GM18951 (cell line): ENCODE results near the gene MFSD2A.
"Not testable (repeated sequence)": the region's sequence is repeated elsewhere in the genome, so short reads cannot be mapped to it uniquely, and the experiment has no call there.

Source experiments
- POLR2A ChIP-seq: IDR thresholded peaks from 4 replicates; pipeline ENCODE4 v1.6.1; 2011; ENCODE audit warnings: mild to moderate bottlenecking; ENCODE audit not compliant: insufficient read length, insufficient read depth; ENCODE audit errors: extremely low read depth
- in situ Hi-C: fragments of 300-500 bp; cut with MboI; formaldehyde crosslinking; loops from one replicate; pipeline ENCODE4 v1.12.0; 2022; ENCODE audit warnings: low sequenced_read_pairs, mixed read lengths, inconsistent platforms; ENCODE audit not compliant: unreplicated experiment

Gene MFSD2A

DNA sequence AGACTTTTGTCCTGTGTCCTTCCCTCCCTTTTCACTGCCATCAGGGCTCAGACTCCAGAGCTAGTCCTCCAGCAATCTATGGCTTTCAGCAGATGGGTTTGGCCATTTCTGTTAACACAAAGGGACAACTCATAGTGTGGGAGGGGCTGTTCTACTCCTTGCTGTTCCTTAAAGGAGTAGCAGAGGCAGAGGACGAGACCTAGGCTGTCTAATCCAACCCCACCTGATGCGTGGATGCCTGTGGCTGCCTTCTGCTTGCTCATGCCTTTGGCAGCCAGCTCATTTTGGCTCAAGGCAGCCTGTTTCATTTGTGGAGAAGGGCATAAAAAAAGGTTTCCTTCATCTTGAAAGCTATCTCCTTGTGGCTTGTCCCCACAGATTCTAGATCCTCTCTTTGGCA, 27.0 kb downstream of the MFSD2A start:
- in situ Hi-C loops = no loop called here

DNA sequence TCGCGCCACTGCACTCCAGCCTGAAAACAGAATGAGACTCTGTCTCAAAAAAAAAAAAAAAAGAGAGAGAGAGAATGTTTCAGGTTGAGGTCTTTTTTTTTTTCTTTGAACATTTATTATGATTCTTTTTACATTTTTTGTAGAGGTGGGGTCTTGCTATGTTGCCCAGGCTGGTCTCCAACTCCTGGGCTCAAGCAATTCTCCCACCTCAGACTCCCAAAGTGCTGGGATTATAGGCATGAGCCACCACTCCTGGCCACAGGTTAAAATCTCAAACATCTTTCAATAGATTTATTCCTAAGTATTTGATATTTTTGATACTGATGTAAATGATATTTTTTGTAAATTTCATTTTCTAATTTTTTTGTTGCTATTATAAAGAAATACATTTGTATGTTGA, 29.5 kb downstream of the MFSD2A start:
- in situ Hi-C loops = not testable (repeated sequence)

More for the DNA sequence above, 27.0 kb downstream of the MFSD2A start:
- no peak for TF ChIP-seq POLR2A

DNA sequence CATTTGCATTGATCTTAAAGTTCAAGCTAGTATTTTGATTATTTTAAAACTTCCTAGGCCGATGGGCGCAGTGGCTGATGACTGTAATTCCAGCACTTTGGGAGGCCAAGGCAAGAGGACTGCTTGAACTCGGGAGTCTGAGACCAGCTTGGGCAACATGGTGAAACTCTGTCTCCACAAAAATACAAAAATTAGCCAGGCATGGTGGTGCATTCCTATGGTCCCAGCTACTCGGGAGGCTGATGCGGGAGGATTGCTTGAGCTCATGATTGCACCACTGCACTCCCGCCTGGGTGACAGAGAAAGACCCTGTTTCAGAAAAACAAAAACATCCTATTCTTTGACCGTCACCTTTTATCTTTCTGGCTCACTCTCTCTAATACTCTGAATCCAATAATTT, 30.0 kb downstream of the MFSD2A start:
- in situ Hi-C loops = no loop called here
- no peak for TF ChIP-seq POLR2A

DNA sequence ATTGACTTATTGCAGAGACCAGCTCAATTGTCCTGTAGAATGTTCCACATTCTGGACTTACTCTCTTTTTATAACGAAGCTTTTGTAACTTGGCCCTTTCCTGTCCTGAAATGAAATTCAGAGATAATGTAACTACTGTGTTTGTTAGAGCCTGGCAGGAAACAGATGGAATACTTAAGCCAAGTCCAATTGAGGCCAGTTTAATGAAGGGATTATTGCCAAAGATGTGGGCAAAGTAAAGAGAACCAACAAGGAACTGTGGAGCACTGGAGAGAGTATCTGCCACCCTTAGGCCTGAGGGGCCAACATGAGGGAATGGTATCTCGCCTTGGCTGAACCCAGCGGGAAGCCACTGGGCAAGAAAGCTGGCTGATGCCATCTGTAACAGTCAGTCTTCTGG, 32.9 kb downstream of the MFSD2A start:
- no peak for TF ChIP-seq POLR2A
- in situ Hi-C loops = no loop called here

DNA sequence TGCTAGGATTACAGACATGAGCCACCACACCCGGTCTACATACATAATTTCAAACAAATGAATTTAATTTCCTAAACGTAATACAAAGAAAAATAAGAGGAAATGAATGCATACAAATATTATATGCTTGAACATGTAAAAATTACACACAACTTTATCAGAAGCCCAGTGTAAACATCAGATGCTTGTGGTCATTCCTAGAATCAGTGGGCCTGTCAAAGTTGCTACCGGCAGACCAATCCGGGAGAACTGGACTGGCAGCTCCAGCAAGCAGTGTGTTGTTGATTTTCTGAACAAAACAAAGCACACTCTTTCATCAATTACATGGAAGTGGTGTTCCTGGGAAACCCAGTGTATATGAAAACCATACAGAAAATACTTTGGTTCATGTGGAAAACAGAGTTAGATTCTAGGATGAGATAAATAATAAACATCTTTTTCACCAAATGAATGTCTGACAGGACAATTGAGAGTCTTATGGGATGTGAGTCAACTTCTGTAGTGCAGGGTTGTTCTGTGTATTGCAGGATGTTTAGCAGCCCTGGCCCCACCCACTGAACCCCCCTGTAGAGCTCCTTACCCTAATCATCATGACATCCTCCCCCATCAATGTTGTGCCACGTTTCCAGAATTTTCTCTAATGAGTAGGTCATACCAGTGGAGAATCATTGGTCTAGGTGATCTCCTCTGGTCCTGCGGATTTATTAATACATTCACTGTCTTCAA, 33.8 kb downstream of the MFSD2A start:
- in situ Hi-C loops = no loop called here

DNA sequence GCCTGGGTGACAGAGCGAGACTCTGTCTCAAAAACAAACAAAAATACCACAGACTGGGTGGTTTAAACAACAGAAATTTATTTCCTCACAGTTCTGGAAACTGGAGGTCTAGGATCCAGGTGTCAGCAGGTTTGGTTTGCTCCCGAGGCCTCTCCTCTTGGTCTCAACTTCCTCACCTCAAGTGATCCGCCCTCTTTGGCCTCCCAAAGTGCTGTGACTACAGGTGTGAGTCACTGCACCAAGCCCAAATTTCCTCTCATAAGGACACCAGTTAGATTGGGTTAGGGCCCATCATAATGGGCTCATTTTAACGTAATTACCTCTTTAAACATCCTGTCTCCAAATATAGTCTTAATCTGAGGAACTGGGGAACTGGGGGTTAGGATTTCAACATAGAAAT, 35.5 kb downstream of the MFSD2A start:
- in situ Hi-C loops = no loop called here

More for the DNA sequence above, 33.8 kb downstream of the MFSD2A start:
- no peak for TF ChIP-seq POLR2A

GRCh38 chr1:39992234-39992633, 37.3 kb downstream of the MFSD2A start:
- in situ Hi-C loops = no loop called here
- TF ChIP-seq POLR2A = no peak

More for the DNA sequence above, 35.5 kb downstream of the MFSD2A start:
- TF ChIP-seq POLR2A = no peak

GRCh38 chr1:39992888-39993287, 37.9 kb downstream of the MFSD2A start:
- TF ChIP-seq POLR2A = no peak
- in situ Hi-C loops = no loop called here

DNA sequence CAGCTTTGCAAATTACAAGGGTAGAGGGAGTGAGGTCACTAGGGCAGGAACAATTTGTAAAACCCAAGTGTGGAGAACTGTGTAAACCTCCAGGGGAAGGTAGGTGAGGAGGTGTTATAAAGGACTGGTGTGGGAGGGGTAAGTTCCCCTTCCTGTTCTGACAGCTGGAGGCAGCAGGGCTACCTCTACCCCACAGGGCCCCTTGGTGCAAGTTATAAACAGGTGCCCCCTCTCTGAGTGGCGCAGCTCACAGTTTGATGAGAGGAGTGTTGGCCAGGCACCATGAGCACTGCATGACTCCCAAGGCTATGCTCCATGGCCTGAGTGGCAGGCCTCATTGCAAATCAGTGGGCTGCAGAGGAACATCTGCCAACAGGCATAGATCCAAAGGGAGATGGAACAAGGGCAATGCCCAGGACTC, 41.0 kb downstream of the MFSD2A start:
- in situ Hi-C loops = no loop called here
- TF ChIP-seq POLR2A = no peak

- in situ Hi-C loops = no loop called here
- no peak for TF ChIP-seq POLR2A
These were observed 41.6 kb downstream of the MFSD2A start for GRCh38 chr1:39996396-39997004.

DNA sequence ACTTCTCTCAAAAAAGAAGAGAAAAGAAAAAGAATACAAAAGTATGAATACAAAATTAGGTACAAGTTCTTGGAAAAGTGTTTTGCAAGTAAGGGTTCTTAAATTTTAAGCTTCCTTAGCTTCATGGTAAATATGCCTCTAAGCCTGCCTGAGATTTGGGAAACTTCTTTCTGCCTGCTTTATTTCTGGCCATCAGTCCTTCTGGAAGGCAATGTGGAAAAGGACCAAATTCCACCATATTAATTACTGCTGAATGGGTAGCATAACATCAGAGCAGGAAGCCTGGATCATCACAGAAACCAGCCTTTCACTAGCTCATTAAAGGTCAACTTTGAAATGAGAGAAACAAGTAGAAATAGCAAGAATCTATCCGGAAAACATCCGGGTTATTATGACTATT, 46.5 kb downstream of the MFSD2A start:
- in situ Hi-C loops = no loop called here
- TF ChIP-seq POLR2A = no peak

- no peak for TF ChIP-seq POLR2A
- in situ Hi-C loops = no loop called here
These were observed 48.5 kb downstream of the MFSD2A start for GRCh38 chr1:40003156-40004093.

DNA sequence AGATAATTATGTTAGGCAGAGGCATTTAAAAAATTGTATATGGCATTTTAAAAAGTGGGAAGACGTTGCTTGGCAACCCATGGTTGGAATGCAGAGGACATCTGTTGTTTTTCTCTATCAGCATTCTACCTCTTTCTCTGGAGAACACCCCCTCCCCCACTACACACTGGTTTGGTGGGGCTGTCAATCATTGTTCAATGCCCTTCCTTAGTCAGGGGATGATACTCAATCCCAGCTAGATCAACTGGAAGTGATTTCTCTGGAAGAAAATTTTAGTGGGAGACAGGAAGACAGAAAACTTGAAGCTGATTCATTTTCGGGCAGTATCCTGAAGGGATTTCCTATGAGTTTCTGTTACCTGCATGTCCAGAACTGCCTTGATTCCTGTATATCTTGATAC, 49.9 kb downstream of the MFSD2A start:
- in situ Hi-C loops = no loop called here
- TF ChIP-seq POLR2A = no peak

DNA sequence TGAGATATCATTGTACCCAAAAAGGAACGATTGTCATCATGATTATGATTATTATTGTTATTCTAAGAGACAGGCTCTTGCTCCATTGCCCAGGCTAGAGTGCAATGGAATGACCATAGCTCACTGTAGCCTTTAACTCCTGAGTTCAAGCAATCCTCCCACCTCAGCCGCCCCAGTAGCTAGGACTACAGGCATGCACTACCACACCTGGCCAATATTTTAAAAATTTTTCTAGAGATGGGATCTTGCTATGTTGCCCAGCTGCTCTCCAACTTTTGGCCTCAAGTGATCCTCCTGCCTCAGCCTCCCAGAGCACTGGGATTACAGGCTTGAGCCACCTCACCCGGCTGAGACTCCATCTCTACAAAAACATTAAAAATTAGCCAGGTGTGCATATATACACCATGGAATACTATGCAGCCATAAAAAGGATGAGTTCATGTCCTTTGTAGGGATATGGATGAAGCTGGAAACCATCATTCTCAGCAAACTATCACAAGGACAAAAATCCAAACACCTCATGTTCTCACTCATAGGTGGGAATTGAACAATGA, 52.6 kb downstream of the MFSD2A start:
- in situ Hi-C loops = not testable (repeated sequence)

GRCh38 chr1:40011198-40011597, 56.3 kb downstream of the MFSD2A start:
- TF ChIP-seq POLR2A = no peak
- in situ Hi-C loops = no loop called here
